WTC11 (cell line): ENCODE data around the gene NUDT14.

ENCODE experiments used
- CREB1 ChIP-seq: sonication (generic); formaldehyde crosslinking; IDR thresholded peaks from 2 replicates; pipeline ENCODE4 v1.8.0; 2023; ENCODE audit warnings: mild to moderate bottlenecking, missing genetic modification reagents
- CTCF ChIP-seq: fragments of 200-600 bp; IDR thresholded peaks from 2 replicates; pipeline ENCODE4 v1.8.0; 2022; ENCODE audit warnings: antibody characterized with exemption
- E2F1 ChIP-seq: sonication (generic); formaldehyde crosslinking; IDR thresholded peaks from 2 replicates; pipeline ENCODE4 v1.8.0; 2022; ENCODE audit warnings: mild to moderate bottlenecking, missing genetic modification reagents
- FOXP4 ChIP-seq: sonication (generic); formaldehyde crosslinking; IDR thresholded peaks from 2 replicates; pipeline ENCODE4 v1.8.0; 2022; ENCODE audit warnings: mild to moderate bottlenecking, missing genetic modification reagents
- TEAD1 ChIP-seq: sonication (generic); formaldehyde crosslinking; IDR thresholded peaks from 2 replicates; pipeline ENCODE4 v1.8.0; 2022; ENCODE audit warnings: mild to moderate bottlenecking, missing genetic modification reagents
- USF2 ChIP-seq: sonication (generic); formaldehyde crosslinking; IDR thresholded peaks from 2 replicates; pipeline ENCODE4 v1.8.1; 2023; ENCODE audit warnings: mild to moderate bottlenecking, missing genetic modification reagents, moderate library complexity
- ZNF232 ChIP-seq: sonication (generic); formaldehyde crosslinking; IDR thresholded peaks from 2 replicates; pipeline ENCODE4 v1.8.0; 2022; ENCODE audit warnings: mild to moderate bottlenecking, missing genetic modification reagents

GRCh38 chr14:105168496-105168978, 12.6 kb downstream of the NUDT14 start, which contains the start of gene JAG2:
- no peak for TF ChIP-seq CTCF
- TF ChIP-seq USF2: no peak
- TF ChIP-seq E2F1 (CRISPR knock-in tag): no peak
- no peak for TF ChIP-seq ZNF232
- TF ChIP-seq FOXP4 (CRISPR knock-in tag): no peak
- no peak for TF ChIP-seq CREB1 (CRISPR knock-in tag)
- no peak for TF ChIP-seq TEAD1
